ENCODE data around the gene ARHGEF37.

GRCh38 chr5:149550594-149551226, 30.6 kb upstream of the ARHGEF37 start:
- TF ChIP-seq CTCF (IDR thresholded peaks at IDR 0.05; ENCODE audit: low read depth, low read length) = no peak
- no peak for TF ChIP-seq EZH2phosphoT487 (IDR thresholded peaks at IDR 0.05; ENCODE audit: low read depth)
